ENCODE measurements around the gene GPR17. TPM values are rescaled to one million over a fixed set of nuclear protein-coding genes. Genes with fewer than 3 reads are reported as not detected.

Gene GPR17
- total and polyA plus RNA-seq, 4 donors = 0.03 to 0.14 (median 0.07) TPM; not detected in 1

DNA sequence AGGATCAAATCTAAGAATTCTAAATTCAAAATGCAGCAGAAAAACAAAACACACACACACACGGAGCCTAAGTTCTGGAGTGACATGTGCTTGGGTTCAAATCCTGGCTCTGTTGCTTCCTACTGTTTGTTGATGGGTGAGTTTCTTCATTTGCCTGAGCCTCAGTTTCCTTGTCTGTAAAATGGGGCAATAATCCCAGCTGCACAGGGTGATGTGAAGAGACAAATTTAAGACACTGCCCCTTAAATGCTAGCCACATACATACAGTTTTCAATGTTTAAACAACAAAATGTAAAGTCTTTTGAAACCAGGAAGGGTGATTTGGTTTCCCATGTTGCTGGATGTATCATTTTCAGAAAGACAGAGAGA lies 943 bp upstream of the GPR17 start:
- Histone ChIP-seq H3K9me3 (ENCODE audit: control insufficient read depth in 4 of 4, low read length in 3 of 4) (no peaks in the 10 kb centered on the region), H3K36me3 (ENCODE audit: control insufficient read depth in 4 of 4, insufficient read depth in 3 of 4, low read depth in 1 of 4, low read length in 3 of 4) (no peaks in the 10 kb centered on the region), H3K27ac (ENCODE audit: low read depth in 1 of 2, low read length in 2 of 2) (no peak overlapping the region), H3K27me3 (ENCODE audit: control insufficient read depth in 4 of 4, insufficient read depth in 4 of 4, low read length in 3 of 4) (no peaks in the 10 kb centered on the region), H3K9ac (ENCODE audit: low read depth in 1 of 2, low read length in 2 of 2) (no peak overlapping the region), H3K4me3 (ENCODE audit: low read depth in 1 of 3, low read length in 3 of 3) (no peak overlapping the region), H3K4me1 (ENCODE audit: control insufficient read depth in 4 of 4, insufficient read depth in 4 of 4, low read length in 3 of 4) (peaks cover 6 to 35% (median 16%) of the 10 kb centered on the region in 4 donors)
- no peak for TF ChIP-seq FOXA2 (IDR thresholded peaks at IDR 0.05)
- TF ChIP-seq HNF4A (conservative IDR thresholded peaks at IDR 0.05) = no peak
- TF ChIP-seq, protein P1, sequence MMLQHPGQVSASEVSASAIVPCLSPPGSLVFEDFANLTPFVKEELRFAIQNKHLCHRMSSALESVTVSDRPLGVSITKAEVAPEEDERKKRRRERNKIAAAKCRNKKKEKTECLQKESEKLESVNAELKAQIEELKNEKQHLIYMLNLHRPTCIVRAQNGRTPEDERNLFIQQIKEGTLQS (IDR thresholded peaks at IDR 0.05) = no peak
- TF ChIP-seq, protein P2, sequence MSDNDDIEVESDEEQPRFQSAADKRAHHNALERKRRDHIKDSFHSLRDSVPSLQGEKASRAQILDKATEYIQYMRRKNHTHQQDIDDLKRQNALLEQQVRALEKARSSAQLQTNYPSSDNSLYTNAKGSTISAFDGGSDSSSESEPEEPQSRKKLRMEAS (IDR thresholded peaks at IDR 0.05) = no peak
- TF ChIP-seq HNF4G (IDR thresholded peaks at IDR 0.05) = no peak
- TF ChIP-seq TAF1 (conservative IDR thresholded peaks at IDR 0.05) = no peak
- TF ChIP-seq, protein P3, sequence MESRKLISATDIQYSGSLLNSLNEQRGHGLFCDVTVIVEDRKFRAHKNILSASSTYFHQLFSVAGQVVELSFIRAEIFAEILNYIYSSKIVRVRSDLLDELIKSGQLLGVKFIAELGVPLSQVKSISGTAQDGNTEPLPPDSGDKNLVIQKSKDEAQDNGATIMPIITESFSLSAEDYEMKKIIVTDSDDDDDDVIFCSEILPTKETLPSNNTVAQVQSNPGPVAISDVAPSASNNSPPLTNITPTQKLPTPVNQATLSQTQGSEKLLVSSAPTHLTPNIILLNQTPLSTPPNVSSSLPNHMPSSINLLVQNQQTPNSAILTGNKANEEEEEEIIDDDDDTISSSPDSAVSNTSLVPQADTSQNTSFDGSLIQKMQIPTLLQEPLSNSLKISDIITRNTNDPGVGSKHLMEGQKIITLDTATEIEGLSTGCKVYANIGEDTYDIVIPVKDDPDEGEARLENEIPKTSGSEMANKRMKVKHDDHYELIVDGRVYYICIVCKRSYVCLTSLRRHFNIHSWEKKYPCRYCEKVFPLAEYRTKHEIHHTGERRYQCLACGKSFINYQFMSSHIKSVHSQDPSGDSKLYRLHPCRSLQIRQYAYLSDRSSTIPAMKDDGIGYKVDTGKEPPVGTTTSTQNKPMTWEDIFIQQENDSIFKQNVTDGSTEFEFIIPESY (IDR thresholded peaks at IDR 0.05) = no peak
- TF ChIP-seq, protein P4, sequence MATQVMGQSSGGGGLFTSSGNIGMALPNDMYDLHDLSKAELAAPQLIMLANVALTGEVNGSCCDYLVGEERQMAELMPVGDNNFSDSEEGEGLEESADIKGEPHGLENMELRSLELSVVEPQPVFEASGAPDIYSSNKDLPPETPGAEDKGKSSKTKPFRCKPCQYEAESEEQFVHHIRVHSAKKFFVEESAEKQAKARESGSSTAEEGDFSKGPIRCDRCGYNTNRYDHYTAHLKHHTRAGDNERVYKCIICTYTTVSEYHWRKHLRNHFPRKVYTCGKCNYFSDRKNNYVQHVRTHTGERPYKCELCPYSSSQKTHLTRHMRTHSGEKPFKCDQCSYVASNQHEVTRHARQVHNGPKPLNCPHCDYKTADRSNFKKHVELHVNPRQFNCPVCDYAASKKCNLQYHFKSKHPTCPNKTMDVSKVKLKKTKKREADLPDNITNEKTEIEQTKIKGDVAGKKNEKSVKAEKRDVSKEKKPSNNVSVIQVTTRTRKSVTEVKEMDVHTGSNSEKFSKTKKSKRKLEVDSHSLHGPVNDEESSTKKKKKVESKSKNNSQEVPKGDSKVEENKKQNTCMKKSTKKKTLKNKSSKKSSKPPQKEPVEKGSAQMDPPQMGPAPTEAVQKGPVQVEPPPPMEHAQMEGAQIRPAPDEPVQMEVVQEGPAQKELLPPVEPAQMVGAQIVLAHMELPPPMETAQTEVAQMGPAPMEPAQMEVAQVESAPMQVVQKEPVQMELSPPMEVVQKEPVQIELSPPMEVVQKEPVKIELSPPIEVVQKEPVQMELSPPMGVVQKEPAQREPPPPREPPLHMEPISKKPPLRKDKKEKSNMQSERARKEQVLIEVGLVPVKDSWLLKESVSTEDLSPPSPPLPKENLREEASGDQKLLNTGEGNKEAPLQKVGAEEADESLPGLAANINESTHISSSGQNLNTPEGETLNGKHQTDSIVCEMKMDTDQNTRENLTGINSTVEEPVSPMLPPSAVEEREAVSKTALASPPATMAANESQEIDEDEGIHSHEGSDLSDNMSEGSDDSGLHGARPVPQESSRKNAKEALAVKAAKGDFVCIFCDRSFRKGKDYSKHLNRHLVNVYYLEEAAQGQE (IDR thresholded peaks at IDR 0.05) = no peak
- TF ChIP-seq YY1 (IDR thresholded peaks at IDR 0.05) = no peak
- TF ChIP-seq SP1 (IDR thresholded peaks at IDR 0.05) = no peak
- TF ChIP-seq RAD21 (IDR thresholded peaks at IDR 0.05) = no peak
- TF ChIP-seq, protein P5, sequence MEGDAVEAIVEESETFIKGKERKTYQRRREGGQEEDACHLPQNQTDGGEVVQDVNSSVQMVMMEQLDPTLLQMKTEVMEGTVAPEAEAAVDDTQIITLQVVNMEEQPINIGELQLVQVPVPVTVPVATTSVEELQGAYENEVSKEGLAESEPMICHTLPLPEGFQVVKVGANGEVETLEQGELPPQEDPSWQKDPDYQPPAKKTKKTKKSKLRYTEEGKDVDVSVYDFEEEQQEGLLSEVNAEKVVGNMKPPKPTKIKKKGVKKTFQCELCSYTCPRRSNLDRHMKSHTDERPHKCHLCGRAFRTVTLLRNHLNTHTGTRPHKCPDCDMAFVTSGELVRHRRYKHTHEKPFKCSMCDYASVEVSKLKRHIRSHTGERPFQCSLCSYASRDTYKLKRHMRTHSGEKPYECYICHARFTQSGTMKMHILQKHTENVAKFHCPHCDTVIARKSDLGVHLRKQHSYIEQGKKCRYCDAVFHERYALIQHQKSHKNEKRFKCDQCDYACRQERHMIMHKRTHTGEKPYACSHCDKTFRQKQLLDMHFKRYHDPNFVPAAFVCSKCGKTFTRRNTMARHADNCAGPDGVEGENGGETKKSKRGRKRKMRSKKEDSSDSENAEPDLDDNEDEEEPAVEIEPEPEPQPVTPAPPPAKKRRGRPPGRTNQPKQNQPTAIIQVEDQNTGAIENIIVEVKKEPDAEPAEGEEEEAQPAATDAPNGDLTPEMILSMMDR (IDR thresholded peaks at IDR 0.05; ENCODE audit: low read depth, low read length, missing input control) = no peak
- WGBS = 83% methylated on average over 1 of the region's 1 CpG
- DNase-seq (ENCODE audit: low spot score) = no peak

DNA sequence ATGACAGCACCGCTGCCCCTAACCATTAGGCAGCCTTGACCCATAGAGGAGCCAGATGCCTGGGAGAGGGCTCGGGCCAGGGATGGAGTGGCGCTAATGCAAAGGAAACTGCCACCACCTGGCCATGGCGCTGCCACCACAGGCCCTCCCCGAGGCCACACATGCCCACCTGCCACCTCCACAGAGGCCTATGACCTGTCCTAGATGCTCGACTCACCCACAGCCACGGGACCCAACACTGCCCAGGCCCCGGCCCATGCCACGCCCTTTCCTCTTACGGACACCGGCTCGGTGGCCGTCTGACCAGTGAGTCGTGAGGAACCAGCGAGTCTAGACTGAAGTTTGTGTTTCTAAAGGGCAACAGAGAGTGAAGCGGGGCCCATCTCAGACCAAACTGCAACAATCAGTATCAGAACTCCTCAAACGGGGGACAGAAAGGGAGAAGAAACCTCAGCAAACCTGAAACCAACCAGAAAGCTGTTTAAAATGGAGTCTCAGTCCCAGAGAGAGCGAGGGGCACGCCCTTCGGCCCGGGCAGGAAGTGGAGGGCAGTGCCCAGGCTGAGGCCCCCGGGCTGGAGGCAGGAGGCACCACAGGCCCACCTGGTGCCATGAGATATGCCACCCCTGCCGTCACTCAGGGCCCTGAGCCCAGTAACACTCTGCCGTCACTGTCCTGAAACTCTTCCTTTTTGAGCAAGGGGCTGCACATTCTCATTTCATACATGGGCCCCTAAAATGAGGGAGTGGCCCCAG lies 711 bp downstream of the GPR17 start:
- Histone ChIP-seq H3K4me3 (ENCODE audit: low read depth in 1 of 3, low read length in 3 of 3) (no peak overlapping the region), H3K9me3 (ENCODE audit: control insufficient read depth in 4 of 4, low read length in 3 of 4) (no peaks in the 10 kb centered on the region), H3K27ac (ENCODE audit: low read depth in 1 of 2, low read length in 2 of 2) (no peak overlapping the region), H3K9ac (ENCODE audit: low read depth in 1 of 2, low read length in 2 of 2) (no peak overlapping the region), H3K4me1 (ENCODE audit: control insufficient read depth in 4 of 4, insufficient read depth in 4 of 4, low read length in 3 of 4) (peaks cover 2 to 23% (median 9%) of the 10 kb centered on the region in 4 donors), H3K27me3 (ENCODE audit: control insufficient read depth in 4 of 4, insufficient read depth in 4 of 4, low read length in 3 of 4) (no peaks in the 10 kb centered on the region), H3K36me3 (ENCODE audit: control insufficient read depth in 4 of 4, insufficient read depth in 3 of 4, low read depth in 1 of 4, low read length in 3 of 4) (no peaks in the 10 kb centered on the region)
- 80% methylated on average over 24 of the region's 24 CpGs for WGBS
- DNase-seq (ENCODE audit: low spot score) = no peak
- TF ChIP-seq TAF1 (conservative IDR thresholded peaks at IDR 0.05) = no peak
- no peak for TF ChIP-seq GABPA (IDR thresholded peaks at IDR 0.05 in 1 of 2, conservative IDR thresholded peaks at IDR 0.05 in 1 of 2)
- no peak for TF ChIP-seq RAD21 (IDR thresholded peaks at IDR 0.05)
- TF ChIP-seq SP1 (IDR thresholded peaks at IDR 0.05) = no peak
- TF ChIP-seq FOXA1 (IDR thresholded peaks at IDR 0.05) = no peak
- TF ChIP-seq EGR1 (IDR thresholded peaks at IDR 0.05; ENCODE audit: low read depth in 2 of 2) = no peak
- TF ChIP-seq JUND (IDR thresholded peaks at IDR 0.05) = no peak
- no peak for TF ChIP-seq HNF4A (conservative IDR thresholded peaks at IDR 0.05)
- TF ChIP-seq, protein P3 (IDR thresholded peaks at IDR 0.05) = no peak
- TF ChIP-seq NR2F2 (IDR thresholded peaks at IDR 0.05) = no peak
- TF ChIP-seq HNF4G (IDR thresholded peaks at IDR 0.05) = no peak
- TF ChIP-seq FOXA2 (IDR thresholded peaks at IDR 0.05) = no peak
- no peak for TF ChIP-seq RXRA (IDR thresholded peaks at IDR 0.05)
- TF ChIP-seq YY1 (IDR thresholded peaks at IDR 0.05) = no peak

Data from liver (tissue), 9 donors.